Adrenal gland (tissue), 12 donors: ENCODE data around the gene DROSHA. TPM values are rescaled to one million over a fixed set of nuclear protein-coding genes. Genes with fewer than 3 reads are reported as not detected.

Experiments used
- DNase-seq, 7 donors: peaks; one replicate each; pipeline ENCODE4 v3.0.0-alpha.2; 2019 to 2020
- H3K27ac ChIP-seq, 5 donors: fragments of 200-600 bp; sonication (generic) in 4 of 5; 1 replicate in 3 of 5; 2 replicates in 2 of 5; pipeline versions ENCODE4 v1.5.1 to v1.8.0; 2016 to 2020; ENCODE audit warnings: mild to moderate bottlenecking in 1 of 5
- H3K27me3 ChIP-seq: fragments of 200-600 bp; 2 replicates; pipeline ENCODE4 v1.8.0; 2021
- H3K36me3 ChIP-seq, 2 donors: fragments of 200-600 bp; replicated peaks in 1 of 2; 1 replicate in 1 of 2; 2 replicates in 1 of 2; pipeline versions ENCODE4 v1.5.1 to v1.8.0; 2018 to 2022
- H3K4me1 ChIP-seq, 2 donors: fragments of 200-600 bp; replicated peaks in 1 of 2; 1 replicate in 1 of 2; 2 replicates in 1 of 2; pipeline versions ENCODE4 v1.5.1 to v1.8.0; 2018 to 2021
- H3K4me3 ChIP-seq, 4 donors: fragments of 200-600 bp; sonication (generic) in 3 of 4; one replicate each; pipeline ENCODE4 v1.5.1; 2016 to 2018
- H3K9me3 ChIP-seq, 3 donors: fragments of 200-600 bp; sonication (generic) in 1 of 3; replicated peaks in 1 of 3; 1 replicate in 2 of 3; 2 replicates in 1 of 3; pipeline versions ENCODE4 v1.5.1 to v1.8.0; 2016 to 2021
- CTCF ChIP-seq, 6 experiments: fragments of 450-650 bp in 4 of 6; fragments of 200-600 bp in 2 of 6; sonication (generic) in 1 of 6; IDR thresholded peaks; 1 replicate in 5 of 6; 2 replicates in 1 of 6; pipeline versions ENCODE4 v1.5.1 to v1.8.0; 2016 to 2021; ENCODE audit warnings: antibody characterized with exemption in 6 of 6, mild to moderate bottlenecking in 2 of 6, moderate library complexity in 1 of 6
- POLR2A ChIP-seq, 2 donors: fragments of 450-650 bp; IDR thresholded peaks; one replicate each; pipeline ENCODE4 v1.6.1; 2017; ENCODE audit warnings: antibody characterized with exemption in 2 of 2, mild to moderate bottlenecking in 2 of 2, moderate library complexity in 1 of 2
- WGBS, 4 donors: extraction: QIAGEN DNeasy Blood & Tissue Kit in 2 of 4; methylation state at CpG; one replicate each; pipeline versions ENCODE4 v1.1.5 to v1.1.7; 2013 to 2017; 5-methylcytosine and 5-hydroxymethylcytosine counted together
- intact Hi-C, 2 donors: fragments of 100-400 bp; cut with DNase I; formaldehyde crosslinking; loops; one replicate each; pipeline versions ENCODE4 v1.14.1 to v1.15.0; 2022 to 2023
- polyA plus RNA-seq, 3 donors: library from polyadenylated mRNA; stranded (reverse); fragments of 200-250 nt in 2 of 3; fragments of 350-450 nt in 1 of 3; fragmentation: Illumina TruSeq in 1 of 3; extraction: RNeasy Lipid Tissue Mini Kit (QIAGEN cat#74804) in 1 of 3; gene quantifications; one replicate each; pipeline ENCODE4 v1.2.3, GENCODE V29; 2013 to 2014
- total RNA-seq, 9 donors: library from RNA; depleted of rRNA in 4 of 9; stranded (reverse); fragments of >200 nt in 4 of 9; fragments of 120-200 nt in 1 of 9; fragmentation: NEBNext Ultra II Directional in 1 of 9; extraction: Animal tissue kit (Norgen Biotek cat#: 25700) in 1 of 9; gene quantifications; one replicate each; pipeline versions ENCODE4 v1.1.0 to v1.2.4, GENCODE V29; 2013 to 2023
- donor health status: healthy with polysubstance abuse.
- donor health status: Bipolar disorder and iron deficiency.
- donor health status: DM: yes; HTN: yes; CAD: no.
- donor health status: DM: no; HTN: no; CAD: no.
- donor health status: DM: no; HTN: no; CAD: no.
- donor health status: DM: yes; HTN: yes; CAD: no.

DROSHA gene
- total and polyA plus RNA-seq, 12 donors, result 22.6 to 93.0 (median 44.2) TPM

DNA sequence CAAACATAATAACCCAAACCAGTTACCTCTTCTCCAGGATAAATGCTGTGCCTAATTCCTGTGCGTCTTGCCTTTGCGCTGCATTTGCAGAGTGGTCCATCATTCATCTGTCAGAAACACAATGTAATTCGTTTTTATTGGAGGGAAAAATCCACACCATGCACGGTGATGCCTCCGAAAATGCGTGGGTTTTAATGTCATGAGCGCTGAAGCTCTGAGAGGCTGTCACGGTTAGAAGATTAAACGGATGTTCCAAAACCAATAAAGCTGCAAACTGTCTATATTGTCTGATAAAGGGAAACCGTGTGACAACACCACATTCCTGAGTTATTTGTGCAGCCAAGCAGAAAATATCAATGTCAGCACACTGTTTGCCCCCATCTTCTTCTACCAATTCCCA is 27.4 kb downstream of the DROSHA start:
- Histone ChIP-seq H3K4me3 (no peak overlapping the region), H3K27me3 (no peaks in the 10 kb centered on the region), H3K9me3 (no peaks in the 10 kb centered on the region), H3K27ac (no peak overlapping the region), H3K36me3 (peaks cover 0 to 51% of the 10 kb centered on the region in 2 donors), H3K4me1 (no peaks in the 10 kb centered on the region)
- no peak for DNase-seq
- intact Hi-C loops, result no loop called here
- WGBS, 4 donors, result 89 to 94% (median 90%) methylated on average over 10 of the region's 10 CpGs
- TF ChIP-seq POLR2A (IDR thresholded peaks at IDR 0.05), result no peak
- TF ChIP-seq CTCF (IDR thresholded peaks at IDR 0.05), result no peak

GRCh38 chr5:31502506-31502905 is 29.4 kb downstream of the DROSHA start:
- peaks cover 0 to 49% of the 10 kb centered on the region in 2 donors for H3K36me3 ChIP-seq
- WGBS, 4 donors, result 93 to 100% (median 97%) methylated on average over 4 of the region's 4 CpGs

DNA sequence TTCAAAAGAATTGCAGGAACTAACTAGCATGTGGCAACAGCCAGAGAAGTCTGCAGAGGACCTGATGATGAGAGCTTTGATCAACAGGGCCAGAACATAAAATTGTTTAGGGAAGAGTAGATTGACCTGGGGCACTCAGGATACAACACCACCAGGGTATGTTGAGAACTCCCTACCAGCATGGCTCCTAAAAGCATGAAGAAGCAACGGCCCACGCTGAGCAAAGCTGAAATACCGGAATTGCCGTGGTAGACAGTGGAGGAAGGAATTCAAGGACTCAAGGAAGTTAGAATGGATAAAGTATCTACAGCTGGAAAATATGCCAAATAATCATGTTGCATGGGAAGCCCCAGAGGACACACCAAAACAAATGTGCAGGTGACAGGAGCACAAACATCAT is 31.6 kb downstream of the DROSHA start:
- DNase-seq, result no peak
- H3K36me3 ChIP-seq, result peaks cover 0 to 64% of the 10 kb centered on the region in 2 donors
- intact Hi-C loops, result no loop called here
- H3K27ac ChIP-seq, result no peak overlapping the region
- TF ChIP-seq POLR2A (IDR thresholded peaks at IDR 0.05) (no peak), CTCF (IDR thresholded peaks at IDR 0.05) (no peak)
- H3K4me1 ChIP-seq, result no peaks in the 10 kb centered on the region
- no peaks in the 10 kb centered on the region for H3K9me3 ChIP-seq
- no peaks in the 10 kb centered on the region for H3K27me3 ChIP-seq
- no peak overlapping the region for H3K4me3 ChIP-seq
- 95 to 98% (median 96%) methylated on average over 4 of the region's 4 CpGs for WGBS, 4 donors

More at GRCh38 chr5:31502506-31502905, 29.4 kb downstream of the DROSHA start:
- TF ChIP-seq POLR2A (IDR thresholded peaks at IDR 0.05), result no peak
- TF ChIP-seq CTCF (IDR thresholded peaks at IDR 0.05), result no peak
- intact Hi-C loops, result no loop called here
- Histone ChIP-seq H3K27me3 (no peaks in the 10 kb centered on the region), H3K27ac (no peak overlapping the region), H3K4me3 (no peak overlapping the region), H3K9me3 (no peaks in the 10 kb centered on the region), H3K4me1 (no peaks in the 10 kb centered on the region)
- DNase-seq, result no peak

DNA sequence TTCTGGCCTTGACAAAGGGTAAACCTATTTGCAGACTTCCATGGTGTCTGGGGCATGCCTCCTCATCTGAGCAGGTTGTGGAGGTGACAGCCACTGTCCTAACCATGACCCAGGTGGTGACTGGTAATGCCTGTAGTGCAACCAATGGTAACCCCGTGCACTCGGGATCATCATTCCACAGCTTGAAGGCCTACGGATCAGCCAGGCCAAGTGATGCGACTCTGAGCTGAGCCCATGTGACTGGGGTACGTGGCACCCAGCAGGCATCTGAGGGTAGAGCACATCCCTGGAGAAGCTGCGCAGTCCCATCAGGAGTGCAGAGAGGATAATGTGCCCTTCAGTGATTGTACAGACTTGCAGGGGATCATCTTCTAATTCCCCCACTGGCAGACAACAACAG is 35.0 kb downstream of the DROSHA start:
- H3K27ac ChIP-seq, result no peak overlapping the region
- peaks cover 0 to 73% of the 10 kb centered on the region in 2 donors for H3K36me3 ChIP-seq
- DNase-seq, result no peak
- 87 to 97% (median 91%) methylated on average over 3 to 6 of the region's 6 CpGs for WGBS, 4 donors
- no peak overlapping the region for H3K4me3 ChIP-seq
- no peaks in the 10 kb centered on the region for H3K4me1 ChIP-seq
- H3K9me3 ChIP-seq, result no peaks in the 10 kb centered on the region
- TF ChIP-seq POLR2A (IDR thresholded peaks at IDR 0.05) (no peak), CTCF (IDR thresholded peaks at IDR 0.05) (no peak)
- H3K27me3 ChIP-seq, result no peaks in the 10 kb centered on the region
- intact Hi-C loops, result no loop called here
